HG03558 (cell line): Measurements from ENCODE around the gene KDM4D.
A peak's percentile ranks its signal among the peaks of the same experiment; 100 is the strongest.
"Not testable (repeated sequence)": the region's sequence is repeated elsewhere in the genome, so short reads cannot be mapped to it uniquely, and the experiment has no call there.

Experiments
- ATAC-seq: cut with Tn5 transposase; IDR thresholded peaks from one replicate; pipeline ENCODE4 v1.9.1; 2021; ENCODE audit warnings: moderate number of reproducible peaks; ENCODE audit not compliant: unreplicated experiment; ENCODE audit errors: extremely low read depth

The KDM4D gene

GRCh38 chr11:94973099-94973968 lies at the start of gene KDM4D, which contains the start of gene CWC15:
Gene KDM4D (plus strand): TSS chr11:94973709. CDS start chr11:94997373, 23,664 bp downstream.
Gene CWC15 (minus strand): TSS chr11:94973556. CDS start chr11:94972185, 1,371 bp downstream.
- ATAC-seq: peak; percentile 100

- ATAC-seq: no peak
Measured at GRCh38 chr11:94924171-94924572, 49.3 kb upstream of the KDM4D start.

- no peak for ATAC-seq
Measured at GRCh38 chr11:94924612-94925011, 48.9 kb upstream of the KDM4D start.

- peak; percentile 38 for ATAC-seq
Measured at GRCh38 chr11:94925422-94926270, 47.9 kb upstream of the KDM4D start.

- ATAC-seq: no peak
Measured at GRCh38 chr11:94926271-94926625, 47.3 kb upstream of the KDM4D start.

- ATAC-seq: no peak
Measured at GRCh38 chr11:94926698-94927237, 46.7 kb upstream of the KDM4D start.

GRCh38 chr11:94928117-94928990 lies 45.2 kb upstream of the KDM4D start:
- no peak for ATAC-seq

GRCh38 chr11:94932072-94932471 lies 41.4 kb upstream of the KDM4D start:
- not testable (repeated sequence) for ATAC-seq

- ATAC-seq: no peak
Measured at GRCh38 chr11:94932503-94932902, 41.0 kb upstream of the KDM4D start.

GRCh38 chr11:94933223-94934130 lies 40.0 kb upstream of the KDM4D start:
- ATAC-seq: no peak

GRCh38 chr11:94934362-94934761 lies 39.1 kb upstream of the KDM4D start:
- no peak for ATAC-seq

GRCh38 chr11:94934846-94935245 lies 38.7 kb upstream of the KDM4D start:
- ATAC-seq: no peak

- ATAC-seq: no peak
Measured at GRCh38 chr11:94938095-94939055, 35.1 kb upstream of the KDM4D start.

GRCh38 chr11:94939346-94939745 lies 34.2 kb upstream of the KDM4D start:
- no peak for ATAC-seq

- ATAC-seq: no peak
Measured at GRCh38 chr11:94941131-94941530, 32.4 kb upstream of the KDM4D start.

- no peak for ATAC-seq
Measured at GRCh38 chr11:94946812-94947211, 26.7 kb upstream of the KDM4D start.

- ATAC-seq: no peak
Measured at GRCh38 chr11:94948070-94948617, 25.4 kb upstream of the KDM4D start.
